Endothelial cell of umbilical vein (primary cell): ENCODE results near the gene RNASEH2A. TPM values are rescaled to one million over a fixed set of nuclear protein-coding genes. Genes with fewer than 3 reads are reported as not detected.

Experiments used
- BruUV-seq: library from RNA; stranded (reverse); fragments of 400-500 nt; replicated peaks from 2 replicates; lab custom pipeline; 2021; lab: Mats Ljungman, UMichigan
- CTCF ChIA-PET: fragments of 300-600, 350-600 bp; sonication (Branson Sonifier 250); formaldehyde crosslinking; loops from one replicate; lab custom pipeline; 2021; ENCODE audit warnings: antibody characterized with exemption, inconsistent platforms; lab: Charles Lee
- POLR2A ChIA-PET: fragments of 300-600, 350-600 bp; sonication (Branson Sonifier 250); formaldehyde crosslinking; loops from one replicate; lab custom pipeline; 2021; ENCODE audit warnings: antibody characterized with exemption, inconsistent platforms; lab: Charles Lee
- DNase-seq: peaks from one replicate; pipeline ENCODE4 v3.0.0-alpha.2; 2011; ENCODE audit warnings: low read depth, low spot score
- FAIRE-seq: peaks from 2 replicates; lab custom pipeline; 2011; peaks lifted over from hg19 to GRCh38; lab: Jason Lieb, UNC
- H2AFZ ChIP-seq: 2 replicates; pipeline ENCODE4 v1.6.0; 2012; ENCODE audit warnings: low read depth, low read length, control low read depth, inconsistent platforms
- H3K27ac ChIP-seq: 2 replicates; pipeline ENCODE4 v1.5.1; 2011; ENCODE audit warnings: low read depth, mild to moderate bottlenecking, control low read depth, low read length, moderate library complexity; ENCODE audit not compliant: insufficient read depth
- H3K27me3 ChIP-seq, 2 experiments: 2 replicates each; pipeline versions ENCODE4 v1.6.0 to v1.6.1; 2011; ENCODE audit warnings: low read length in 2 of 2, mixed read lengths in 1 of 2; ENCODE audit not compliant: control insufficient read depth in 2 of 2, insufficient read depth in 2 of 2
- H3K36me3 ChIP-seq, 2 experiments: 2 replicates in 1 of 2; 3 replicates in 1 of 2; pipeline ENCODE4 v1.5.1; 2011; ENCODE audit warnings: low read length in 2 of 2, mild to moderate bottlenecking in 1 of 2, moderate library complexity in 1 of 2; ENCODE audit not compliant: control insufficient read depth in 2 of 2, insufficient read depth in 2 of 2; ENCODE audit errors: extremely low read depth in 1 of 2
- H3K4me1 ChIP-seq: 3 replicates; pipeline ENCODE4 v1.5.1; 2011; ENCODE audit warnings: mild to moderate bottlenecking, low read length; ENCODE audit not compliant: control insufficient read depth, insufficient read depth; ENCODE audit errors: extremely low read depth
- H3K4me2 ChIP-seq: 2 replicates; pipeline ENCODE4 v1.6.1; 2011; ENCODE audit warnings: low read length, control low read depth, mixed read lengths; ENCODE audit not compliant: insufficient read depth
- H3K4me3 ChIP-seq, 3 experiments: fragments of 200-600 bp in 1 of 3; sonication (generic), shearing (Covaris generic) in 1 of 3; replicated peaks in 1 of 3; 2 replicates each; pipeline ENCODE4 v1.5.1; 2011 to 2016; ENCODE audit warnings: control low read depth in 3 of 3, low read length in 3 of 3, mild to moderate bottlenecking in 2 of 3, inconsistent platforms in 1 of 3, low read depth in 1 of 3, moderate library complexity in 1 of 3; ENCODE audit not compliant: insufficient read depth in 1 of 3
- H3K79me2 ChIP-seq: 2 replicates; pipeline ENCODE4 v1.6.0; 2012; ENCODE audit warnings: low read length, inconsistent platforms; ENCODE audit not compliant: control insufficient read depth, insufficient read depth
- H3K9ac ChIP-seq: replicated peaks from 2 replicates; pipeline ENCODE3; 2011; ENCODE audit warnings: low read length, control low read depth; ENCODE audit not compliant: insufficient read depth; ENCODE audit errors: extremely low read depth
- H3K9me1 ChIP-seq: replicated peaks from 3 replicates; pipeline ENCODE4 v1.6.0; 2011; ENCODE audit warnings: mild to moderate bottlenecking, low read length; ENCODE audit not compliant: control insufficient read depth, insufficient read depth; ENCODE audit errors: extremely low read depth
- H3K9me3 ChIP-seq: replicated peaks from 2 replicates; pipeline ENCODE4 v1.5.1; 2012; ENCODE audit warnings: low read length, inconsistent platforms; ENCODE audit not compliant: control insufficient read depth, insufficient read depth
- H4K20me1 ChIP-seq: replicated peaks from 2 replicates; pipeline ENCODE3; 2011; ENCODE audit warnings: mild to moderate bottlenecking, low read length; ENCODE audit not compliant: control insufficient read depth, insufficient read depth; ENCODE audit errors: extremely low read depth
- EZH2 ChIP-seq: IDR thresholded peaks from 2 replicates; pipeline ENCODE4 v1.6.1; 2012; ENCODE audit warnings: borderline replicate concordance, low read depth, mild to moderate bottlenecking, moderate library complexity, low read length, inconsistent platforms; ENCODE audit not compliant: severe bottlenecking
- FOS ChIP-seq: IDR thresholded peaks from 2 replicates; pipeline ENCODE4 v1.6.1; 2011; ENCODE audit warnings: mild to moderate bottlenecking, low read length, moderate library complexity, borderline replicate concordance; ENCODE audit not compliant: insufficient read depth
- GATA2 ChIP-seq: IDR thresholded peaks from 2 replicates; pipeline ENCODE4 v1.7.0; 2011; ENCODE audit warnings: low read depth, mild to moderate bottlenecking, moderate library complexity, mixed read lengths, low read length; ENCODE audit not compliant: insufficient read length, insufficient read depth
- JUN ChIP-seq: IDR thresholded peaks from 2 replicates; pipeline ENCODE4 v1.6.1; 2011; ENCODE audit warnings: borderline replicate concordance, low read depth; ENCODE audit not compliant: insufficient read length, insufficient read depth
- MYC ChIP-seq: IDR thresholded peaks from one replicate; pipeline ENCODE4 v1.6.1; 2011; ENCODE audit warnings: mild to moderate bottlenecking, low read depth, low read length
- POLR2A ChIP-seq: IDR thresholded peaks from 2 replicates; pipeline ENCODE4 v1.6.1; 2012; ENCODE audit warnings: low read depth, mild to moderate bottlenecking, control low read depth, low read length
- POLR2AphosphoS5 ChIP-seq: IDR thresholded peaks from 2 replicates; pipeline ENCODE4 v1.6.1; 2012; ENCODE audit warnings: low read depth, mild to moderate bottlenecking, control low read depth, low read length, moderate library complexity; ENCODE audit not compliant: insufficient read depth
- dilution Hi-C: fragments of 300-500 bp; cut with MboI; formaldehyde crosslinking; loops from one replicate; pipeline ENCODE4 v1.15.0; 2019; ENCODE audit warnings: low sequenced_read_pairs; ENCODE audit not compliant: extremely low pct_ligation_motif_present
- intact Hi-C: fragments of 100-400 bp; cut with micrococcal nuclease; formaldehyde crosslinking; loops from one replicate; pipeline ENCODE4 v1.10.0; 2022
- polyA plus RNA-seq, 4 experiments: library from polyadenylated mRNA; depleted of rRNA in 3 of 4; stranded (reverse) in 3 of 4; unstranded in 1 of 4; fragments of >200 nt; gene quantifications; 2 replicates each; pipeline versions ENCODE4 v1.2.1 to v1.2.3, GENCODE V29; 2011 to 2012; ENCODE audit warnings: missing spikeins in 1 of 4
- total RNA-seq: library from RNA; stranded (reverse); gene quantifications from 2 replicates; pipeline ENCODE4 v1.2.3, GENCODE V29; 2021
- TF ChIP-seq, protein P1 (sequence below), 2 donors: IDR thresholded peaks; 1 replicate in 1 of 2; 2 replicates in 1 of 2; pipeline ENCODE4 v1.5.1; 2011; ENCODE audit warnings: low read length in 2 of 2, mild to moderate bottlenecking in 2 of 2, moderate library complexity in 2 of 2, control low read depth in 1 of 2, inconsistent platforms in 1 of 2, low read depth in 1 of 2; ENCODE audit not compliant: insufficient read depth in 1 of 2; ENCODE audit errors: extremely low read depth in 1 of 2
- TF ChIP-seq, protein P2 (sequence below): IDR thresholded peaks from 2 replicates; pipeline ENCODE4 v1.6.1; 2011; ENCODE audit not compliant: insufficient read depth, insufficient read length

Gene RNASEH2A
- total and polyA plus RNA-seq, 2 donors (not counting 3 experiments of a cell fraction or from before 2014, with no cell fraction given), result 25.6 to 45.4 TPM

DNA sequence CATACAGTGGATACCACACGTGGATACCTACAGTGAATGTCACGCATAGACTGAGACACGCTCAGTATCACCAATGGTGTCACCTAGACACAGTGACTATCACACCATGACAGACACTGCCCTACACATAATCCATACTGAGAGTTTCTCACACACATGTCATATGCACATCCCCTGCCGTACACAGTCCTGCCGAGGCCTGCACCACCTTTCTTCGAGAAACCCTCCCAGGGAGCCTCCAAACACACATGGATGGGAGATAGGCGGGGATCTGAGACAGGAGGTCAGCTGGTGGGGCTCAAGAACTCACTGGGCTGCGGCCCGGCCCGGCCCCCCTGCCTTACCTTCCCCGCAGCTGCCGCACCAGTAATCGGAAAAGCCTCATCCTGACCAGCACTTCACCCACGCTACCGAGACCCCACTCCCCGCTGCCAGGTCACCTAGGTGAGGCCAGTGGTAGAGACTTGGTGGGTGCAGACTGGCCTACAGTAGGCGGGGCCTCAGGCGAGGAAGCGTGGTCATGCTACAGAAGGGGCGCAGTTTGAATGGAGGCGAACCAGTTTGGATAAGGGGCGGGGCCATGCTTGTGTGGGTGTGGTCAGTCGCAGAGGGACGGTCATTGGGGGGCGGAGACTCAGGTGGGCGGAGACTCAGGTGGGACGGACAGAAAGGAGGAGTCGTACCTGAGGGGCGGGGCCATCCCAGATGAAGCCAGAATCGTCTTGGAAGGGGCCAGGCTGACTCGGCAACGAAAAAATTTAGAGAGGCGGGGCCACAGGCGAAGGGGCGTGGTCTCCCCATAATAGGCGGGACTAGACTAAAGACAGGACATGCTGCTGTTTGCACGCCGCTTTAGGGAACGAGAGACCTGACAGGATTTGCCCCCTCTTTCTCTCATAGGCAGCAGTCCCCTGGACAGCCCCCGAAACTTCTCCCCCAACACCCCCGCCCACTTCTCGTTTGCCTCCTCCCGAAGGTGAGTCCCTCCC is 34.0 kb downstream of the RNASEH2A start:
- Histone ChIP-seq H3K9me3 (no peaks in the 10 kb centered on the region), H3K9ac (no peak overlapping the region), H4K20me1 (no peaks in the 10 kb centered on the region), H3K27ac (no peak overlapping the region), H3K4me3 (no peak overlapping the region), H3K4me1 (no peaks in the 10 kb centered on the region), H3K27me3 (peaks cover 41 to 49% of the 10 kb centered on the region in 2 experiments), H3K4me2 (peak overlapping the region; percentile 5), H2AFZ (peak overlapping the region; percentile 43), H3K79me2 (no peaks in the 10 kb centered on the region), H3K36me3 (no peaks in the 10 kb centered on the region), H3K9me1 (no peaks in the 10 kb centered on the region)
- FAIRE-seq, result peak; percentile 82
- ChIA-PET POLR2A (no interaction called here), CTCF (no interaction called here)
- intact Hi-C loops, result no loop called here
- DNase-seq, result peak; percentile 36
- dilution Hi-C loops, result no loop called here
- no TSS peak for BruUV-seq
- no peak for TF ChIP-seq POLR2A
- TF ChIP-seq JUN, result no peak

DNA sequence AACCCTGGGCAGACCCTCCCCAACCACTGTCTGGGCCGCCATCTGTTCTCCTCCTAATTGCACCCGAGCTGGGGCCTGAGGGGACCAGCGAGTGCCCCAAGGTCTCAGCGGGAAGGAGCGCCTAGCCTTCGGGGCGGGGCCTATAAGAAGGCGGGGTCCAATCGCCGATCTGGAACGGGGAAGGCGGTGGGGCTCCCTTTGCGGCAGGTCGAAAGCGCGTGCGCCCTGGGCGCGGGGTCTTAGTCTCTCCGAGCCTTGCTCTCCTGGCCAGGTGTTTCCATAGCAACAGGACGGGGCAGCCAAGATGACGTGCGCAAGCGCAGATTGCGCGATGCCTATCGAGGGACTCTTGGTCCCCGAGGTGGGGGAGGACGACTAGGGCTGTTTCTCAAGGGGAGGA is 34.7 kb downstream of the RNASEH2A start:
- H2AFZ ChIP-seq, result peak overlapping the region; percentile 43
- no peak overlapping the region for H3K4me3 ChIP-seq
- no peaks in the 10 kb centered on the region for H4K20me1 ChIP-seq
- H3K4me2 ChIP-seq, result peak overlapping the region; percentile 5
- intact Hi-C loops, result no loop called here
- ChIA-PET CTCF (interaction anchor here (1.0 kb wide), 1 partner anchor 75 kb away, joined by 4 read pairs; no protein-coding TSS in a partner anchor), POLR2A (no interaction called here)
- H3K79me2 ChIP-seq, result no peaks in the 10 kb centered on the region
- H3K9me1 ChIP-seq, result no peaks in the 10 kb centered on the region
- no peak for FAIRE-seq
- no peak for DNase-seq
- no peak for TF ChIP-seq POLR2AphosphoS5
- TF ChIP-seq JUN, result no peak
- no peak for TF ChIP-seq EZH2
- TF ChIP-seq FOS, result no peak
- TF ChIP-seq POLR2A, result no peak
- TF ChIP-seq, protein P1, sequence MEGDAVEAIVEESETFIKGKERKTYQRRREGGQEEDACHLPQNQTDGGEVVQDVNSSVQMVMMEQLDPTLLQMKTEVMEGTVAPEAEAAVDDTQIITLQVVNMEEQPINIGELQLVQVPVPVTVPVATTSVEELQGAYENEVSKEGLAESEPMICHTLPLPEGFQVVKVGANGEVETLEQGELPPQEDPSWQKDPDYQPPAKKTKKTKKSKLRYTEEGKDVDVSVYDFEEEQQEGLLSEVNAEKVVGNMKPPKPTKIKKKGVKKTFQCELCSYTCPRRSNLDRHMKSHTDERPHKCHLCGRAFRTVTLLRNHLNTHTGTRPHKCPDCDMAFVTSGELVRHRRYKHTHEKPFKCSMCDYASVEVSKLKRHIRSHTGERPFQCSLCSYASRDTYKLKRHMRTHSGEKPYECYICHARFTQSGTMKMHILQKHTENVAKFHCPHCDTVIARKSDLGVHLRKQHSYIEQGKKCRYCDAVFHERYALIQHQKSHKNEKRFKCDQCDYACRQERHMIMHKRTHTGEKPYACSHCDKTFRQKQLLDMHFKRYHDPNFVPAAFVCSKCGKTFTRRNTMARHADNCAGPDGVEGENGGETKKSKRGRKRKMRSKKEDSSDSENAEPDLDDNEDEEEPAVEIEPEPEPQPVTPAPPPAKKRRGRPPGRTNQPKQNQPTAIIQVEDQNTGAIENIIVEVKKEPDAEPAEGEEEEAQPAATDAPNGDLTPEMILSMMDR (IDR thresholded peaks at IDR 0.05; ENCODE audit: extremely low read depth in 1 of 2, insufficient read depth in 1 of 2, low read depth in 1 of 2, low read length in 2 of 2), result no peak
- TF ChIP-seq GATA2, result no peak
- TF ChIP-seq, protein P2, sequence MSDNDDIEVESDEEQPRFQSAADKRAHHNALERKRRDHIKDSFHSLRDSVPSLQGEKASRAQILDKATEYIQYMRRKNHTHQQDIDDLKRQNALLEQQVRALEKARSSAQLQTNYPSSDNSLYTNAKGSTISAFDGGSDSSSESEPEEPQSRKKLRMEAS, result no peak
- no peak for TF ChIP-seq MYC
- no peak overlapping the region for H3K9ac ChIP-seq
- H3K4me1 ChIP-seq, result no peaks in the 10 kb centered on the region
- no TSS peak for BruUV-seq
- dilution Hi-C loops, result no loop called here
- H3K36me3 ChIP-seq, result no peaks in the 10 kb centered on the region
- no peaks in the 10 kb centered on the region for H3K9me3 ChIP-seq
- peaks cover 34 to 42% of the 10 kb centered on the region in 2 experiments for H3K27me3 ChIP-seq
- H3K27ac ChIP-seq, result no peak overlapping the region
